Measurements from ENCODE around the gene TMEM98.

DNA sequence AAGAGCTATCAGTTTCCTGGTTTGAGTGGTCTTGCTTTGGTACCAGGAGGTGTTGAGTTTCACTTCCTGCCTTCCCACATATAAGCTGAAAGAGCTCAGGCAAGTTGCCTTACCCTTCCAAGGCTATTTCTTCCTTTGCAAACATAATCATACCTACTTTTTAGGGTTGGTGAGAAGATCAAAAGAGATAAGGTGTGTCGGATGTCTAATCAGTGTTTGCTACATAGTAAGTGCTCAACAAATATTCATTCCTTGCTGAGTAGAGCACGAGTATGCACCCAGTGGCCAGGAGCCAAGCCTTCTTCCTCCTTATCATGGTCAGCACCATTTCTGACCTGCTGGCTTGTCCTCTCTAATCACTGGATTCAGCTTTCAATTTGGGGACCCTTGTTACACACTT lies 12.7 kb upstream of the TMEM98 start:
- TF ChIP-seq, protein P1, sequence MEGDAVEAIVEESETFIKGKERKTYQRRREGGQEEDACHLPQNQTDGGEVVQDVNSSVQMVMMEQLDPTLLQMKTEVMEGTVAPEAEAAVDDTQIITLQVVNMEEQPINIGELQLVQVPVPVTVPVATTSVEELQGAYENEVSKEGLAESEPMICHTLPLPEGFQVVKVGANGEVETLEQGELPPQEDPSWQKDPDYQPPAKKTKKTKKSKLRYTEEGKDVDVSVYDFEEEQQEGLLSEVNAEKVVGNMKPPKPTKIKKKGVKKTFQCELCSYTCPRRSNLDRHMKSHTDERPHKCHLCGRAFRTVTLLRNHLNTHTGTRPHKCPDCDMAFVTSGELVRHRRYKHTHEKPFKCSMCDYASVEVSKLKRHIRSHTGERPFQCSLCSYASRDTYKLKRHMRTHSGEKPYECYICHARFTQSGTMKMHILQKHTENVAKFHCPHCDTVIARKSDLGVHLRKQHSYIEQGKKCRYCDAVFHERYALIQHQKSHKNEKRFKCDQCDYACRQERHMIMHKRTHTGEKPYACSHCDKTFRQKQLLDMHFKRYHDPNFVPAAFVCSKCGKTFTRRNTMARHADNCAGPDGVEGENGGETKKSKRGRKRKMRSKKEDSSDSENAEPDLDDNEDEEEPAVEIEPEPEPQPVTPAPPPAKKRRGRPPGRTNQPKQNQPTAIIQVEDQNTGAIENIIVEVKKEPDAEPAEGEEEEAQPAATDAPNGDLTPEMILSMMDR (IDR thresholded peaks at IDR 0.05) = no peak
- TF ChIP-seq POLR2A (IDR thresholded peaks at IDR 0.05) (no peak), POLR2AphosphoS5 (IDR thresholded peaks at IDR 0.05) (no peak)

All from sigmoid colon (tissue), 4 donors.